CD4-positive, alpha-beta T cell treated with Interleukin-2 at 100 ng/mL for 4 hours (primary cell): ENCODE data around the gene FYCO1.
"Not testable (repeated sequence)": the region's sequence is repeated elsewhere in the genome, so short reads cannot be mapped to it uniquely, and the experiment has no call there.

Experiments
- DNase-seq: peaks from one replicate; pipeline ENCODE4 v3.0.0-alpha.2; 2020; ENCODE audit warnings: low spot score

The FYCO1 gene

DNA sequence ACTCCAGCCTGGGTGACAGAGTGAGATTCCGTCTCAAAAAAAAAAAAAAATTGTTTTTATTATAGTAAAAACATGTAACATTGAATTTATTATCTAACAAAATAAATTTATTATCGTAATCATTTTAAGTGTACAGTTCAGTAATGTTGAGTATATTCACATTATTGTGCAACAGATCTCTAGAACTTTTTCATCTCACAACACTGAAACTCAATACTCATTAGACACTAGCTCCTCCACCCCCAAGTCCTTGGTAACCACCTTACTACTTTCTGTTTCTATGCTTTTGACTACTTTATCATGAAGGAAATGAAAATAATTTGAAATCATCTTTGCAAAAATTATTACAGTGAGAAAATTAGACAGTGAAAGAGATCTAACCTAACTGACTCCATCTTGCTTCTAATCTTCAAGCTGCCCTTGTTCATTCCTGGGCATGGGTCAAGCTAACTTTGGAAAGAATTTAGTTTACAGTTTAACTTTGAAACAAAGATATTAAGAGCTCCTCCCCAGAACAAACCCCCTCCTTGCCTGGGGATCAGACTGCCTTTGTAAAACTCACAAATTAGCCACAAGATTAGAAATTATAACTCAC, 15.0 kb upstream of the FYCO1 start:
- no peak for DNase-seq

DNA sequence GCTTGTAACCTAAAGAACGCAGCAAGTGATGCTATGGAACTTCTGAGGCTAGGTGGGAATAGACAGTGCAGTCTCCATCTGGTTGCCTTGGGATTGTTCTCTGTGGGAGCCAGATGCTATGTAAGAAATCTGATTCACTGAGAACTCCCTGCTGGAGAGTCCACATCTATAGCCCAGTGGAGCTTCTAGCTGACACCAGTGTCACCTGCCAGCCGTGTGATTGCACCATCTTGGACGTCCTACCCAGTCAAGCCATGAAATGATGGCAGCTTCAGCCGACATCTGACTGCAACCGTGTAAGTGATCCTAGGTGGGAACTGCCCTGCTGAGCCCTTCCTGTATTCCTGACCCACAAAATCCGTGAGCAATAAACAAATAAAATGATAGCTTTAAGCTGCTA, 12.4 kb upstream of the FYCO1 start:
- no peak for DNase-seq

DNA sequence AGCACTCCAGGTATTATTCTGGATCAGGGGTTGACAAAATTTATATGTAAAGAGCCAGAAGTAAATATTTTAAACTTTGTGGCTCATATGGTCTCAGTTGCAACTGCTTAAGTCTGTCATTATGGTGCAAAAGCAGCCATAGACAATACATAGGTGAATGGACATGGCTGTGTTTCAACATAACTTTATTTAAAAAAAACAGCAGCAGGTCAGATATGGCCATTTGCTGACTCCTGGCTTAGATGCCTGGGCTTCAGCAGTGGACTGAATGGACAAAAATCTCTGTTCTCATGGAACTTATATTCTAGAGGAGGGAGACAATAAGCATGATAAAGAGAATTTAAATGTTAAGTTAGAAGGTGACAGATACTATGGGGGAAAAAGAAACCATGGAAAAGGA, 11.7 kb upstream of the FYCO1 start:
- DNase-seq: no peak

DNA sequence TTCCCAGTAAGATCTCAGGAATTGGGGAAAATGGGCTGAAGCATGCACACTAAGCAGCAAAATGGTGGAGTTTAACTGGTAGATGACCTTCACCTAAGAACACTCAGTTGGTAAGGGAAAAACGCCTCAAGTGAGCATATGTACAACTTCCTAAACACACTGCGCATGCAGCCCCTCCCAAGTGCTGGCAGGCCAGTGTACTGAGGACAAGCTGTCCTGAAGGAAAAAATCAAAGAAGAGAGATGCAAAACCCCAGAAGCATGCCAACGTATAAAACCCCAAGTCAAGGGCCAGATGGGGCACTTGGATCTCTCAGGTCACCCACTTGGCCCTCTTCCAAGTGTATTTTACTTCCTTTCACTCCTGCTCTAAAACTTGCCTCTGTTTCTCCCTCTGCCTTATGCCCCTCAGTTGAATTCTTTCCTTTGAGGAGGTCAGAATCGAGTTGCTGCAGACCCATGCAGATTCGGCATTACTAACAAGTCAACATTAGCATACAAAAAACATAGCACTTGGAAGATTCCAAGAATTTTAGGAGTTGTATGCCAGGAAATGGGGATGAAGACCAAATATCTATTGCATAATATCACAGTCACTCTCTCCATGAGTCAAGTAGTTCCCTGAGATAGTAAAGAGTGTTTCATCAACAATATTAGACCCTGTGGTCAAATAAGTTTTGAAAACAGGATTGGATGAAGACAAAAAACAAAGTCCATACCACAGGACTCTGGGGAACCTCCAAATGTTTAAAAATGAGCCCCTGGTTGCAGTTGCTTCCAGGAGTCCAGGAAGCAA, 10.8 kb upstream of the FYCO1 start:
- no peak for DNase-seq

DNA sequence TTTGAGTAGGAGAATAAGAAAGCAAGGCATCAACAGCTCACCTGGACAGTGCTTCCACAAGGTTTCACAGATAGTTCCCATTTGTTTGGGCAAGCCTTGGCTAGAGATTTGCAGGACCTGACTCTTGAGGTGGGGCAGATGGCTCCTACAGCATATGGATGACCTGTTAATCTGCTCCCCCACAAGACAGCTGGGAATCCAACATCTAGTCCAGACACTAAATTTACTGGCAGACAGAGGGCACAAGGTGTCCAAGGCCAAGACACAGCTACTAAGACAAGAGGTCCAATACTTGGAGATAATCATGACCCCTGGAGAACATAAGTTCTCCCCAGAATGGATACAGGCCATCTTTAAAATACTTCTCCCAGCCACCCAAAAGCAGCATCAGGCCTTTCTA, 8.1 kb upstream of the FYCO1 start:
- DNase-seq: not testable (repeated sequence)

DNA sequence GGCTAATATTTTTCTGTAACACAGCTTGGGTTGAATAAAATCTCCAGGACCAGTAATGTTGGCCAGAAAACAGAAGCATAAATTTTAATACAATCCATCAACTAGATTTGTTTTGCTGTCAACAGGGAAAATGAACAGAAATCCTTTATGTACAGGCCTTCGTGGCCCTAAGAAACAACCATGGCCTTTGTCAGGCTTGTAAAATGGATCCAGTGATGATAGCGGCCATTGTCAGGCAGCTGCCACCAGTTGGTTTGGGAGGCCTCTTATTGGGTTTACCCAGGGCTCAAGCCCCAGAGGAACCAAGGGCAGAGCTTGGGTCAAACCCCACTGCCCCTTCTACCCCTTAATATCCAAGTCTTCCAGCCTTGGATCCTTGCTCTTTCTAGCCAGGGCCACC, 5.6 kb upstream of the FYCO1 start:
- no peak for DNase-seq

DNA sequence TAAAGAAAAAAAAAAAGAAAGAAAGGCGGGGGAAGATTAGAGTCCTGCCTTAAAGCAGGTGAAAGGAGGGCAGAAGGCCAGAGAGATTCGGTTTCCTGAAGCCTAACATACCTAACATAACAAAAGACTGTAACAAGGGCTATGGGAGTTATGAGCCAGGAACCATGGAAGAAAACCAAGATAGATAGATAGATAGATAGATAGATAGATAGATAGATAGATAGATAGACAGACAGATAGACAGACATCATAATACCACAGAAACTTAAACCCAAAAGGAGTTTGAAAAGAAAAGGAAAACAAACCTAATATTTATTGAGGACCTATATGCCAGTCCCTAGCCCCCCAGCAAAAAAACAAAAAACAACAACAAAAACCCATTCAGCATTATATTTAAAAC, 2.3 kb upstream of the FYCO1 start:
- no peak for DNase-seq

DNA sequence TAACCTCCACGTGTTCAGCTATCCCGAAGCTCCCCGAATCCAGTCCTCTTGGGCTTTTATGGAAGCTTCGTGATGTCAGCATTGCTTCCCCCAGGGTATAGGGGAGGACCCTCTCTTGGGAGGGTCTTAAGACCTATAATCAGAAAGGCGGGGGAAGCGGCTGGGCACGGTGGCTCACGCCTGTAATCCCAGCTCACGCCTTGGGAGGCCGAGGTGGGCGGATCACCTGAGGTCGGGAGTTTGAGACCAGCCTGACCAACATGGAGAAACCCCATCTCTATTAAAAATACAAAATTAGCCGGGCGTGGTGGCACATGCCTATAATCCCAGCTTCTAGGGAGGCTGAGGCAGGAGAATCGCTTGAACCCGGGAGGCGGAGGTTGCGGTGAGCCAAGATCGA, 1.9 kb upstream of the FYCO1 start:
- not testable (repeated sequence) for DNase-seq

DNA sequence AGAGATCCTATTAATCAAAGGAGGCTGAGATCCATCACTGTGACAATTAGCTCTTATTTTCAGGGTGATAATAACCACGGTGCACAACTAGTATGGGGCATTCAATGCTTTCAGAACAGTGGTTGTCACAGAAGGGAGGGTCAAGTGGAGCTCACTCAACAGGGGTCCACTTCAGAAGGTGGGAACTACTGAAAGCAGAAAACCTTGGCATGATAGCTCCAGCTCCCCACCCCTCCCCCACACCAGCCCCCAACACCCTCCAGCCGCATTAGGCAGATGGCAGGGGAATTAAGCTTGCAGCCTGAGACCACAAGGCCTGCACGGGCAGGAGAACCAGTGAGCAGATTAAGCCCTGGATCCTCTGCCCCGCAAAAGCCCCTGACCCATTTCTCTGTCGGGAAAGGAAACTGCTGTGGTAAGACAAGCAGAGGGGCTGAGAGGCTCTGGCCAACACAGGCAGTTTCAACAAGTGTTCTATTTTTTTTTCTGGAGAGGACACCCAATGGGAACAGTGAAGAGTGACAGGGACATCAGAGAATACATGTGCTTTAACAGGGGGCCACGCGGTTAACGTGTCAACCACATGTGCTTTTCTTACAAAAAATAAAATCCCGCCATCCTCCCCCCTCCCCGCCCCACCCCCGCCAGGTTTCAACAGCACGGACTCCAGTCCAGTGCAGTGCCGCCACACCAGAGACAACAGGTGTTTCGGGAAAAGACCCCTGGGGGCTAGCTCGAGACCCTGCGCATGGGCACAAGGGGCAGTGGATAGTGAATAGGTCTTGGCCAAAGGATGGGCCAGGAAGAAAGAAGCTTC, 997 bp downstream of the FYCO1 start:
- peak; percentile 60 for DNase-seq

DNA sequence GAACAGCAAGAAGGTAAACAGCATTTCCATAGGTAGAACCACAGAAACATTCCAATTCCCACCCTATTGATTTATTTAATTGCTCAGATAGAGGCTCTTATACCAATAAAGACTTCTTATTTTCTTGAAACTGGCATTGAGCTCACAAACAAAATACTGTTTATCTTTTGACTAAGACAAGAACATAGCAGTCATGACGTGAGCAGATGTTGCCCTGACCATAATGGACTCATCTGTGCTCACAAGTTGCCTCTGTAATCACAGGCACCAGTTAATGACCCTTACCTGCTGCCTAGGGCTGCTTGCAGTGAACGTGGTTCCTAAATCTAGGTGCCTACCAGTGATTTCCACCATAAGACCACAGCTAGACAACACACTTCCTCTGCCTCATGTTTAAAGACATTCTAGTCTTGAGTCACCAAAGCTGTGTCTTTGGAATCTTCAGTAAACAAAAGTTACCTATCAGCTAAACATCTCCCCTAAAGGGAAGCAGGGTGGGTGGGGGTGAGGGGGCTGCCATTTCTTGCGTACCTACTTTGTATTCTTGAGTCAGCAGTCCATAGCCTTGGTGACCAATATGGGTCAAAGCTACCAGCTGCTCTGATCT, 2.1 kb downstream of the FYCO1 start:
- peak; percentile 74 for DNase-seq

DNA sequence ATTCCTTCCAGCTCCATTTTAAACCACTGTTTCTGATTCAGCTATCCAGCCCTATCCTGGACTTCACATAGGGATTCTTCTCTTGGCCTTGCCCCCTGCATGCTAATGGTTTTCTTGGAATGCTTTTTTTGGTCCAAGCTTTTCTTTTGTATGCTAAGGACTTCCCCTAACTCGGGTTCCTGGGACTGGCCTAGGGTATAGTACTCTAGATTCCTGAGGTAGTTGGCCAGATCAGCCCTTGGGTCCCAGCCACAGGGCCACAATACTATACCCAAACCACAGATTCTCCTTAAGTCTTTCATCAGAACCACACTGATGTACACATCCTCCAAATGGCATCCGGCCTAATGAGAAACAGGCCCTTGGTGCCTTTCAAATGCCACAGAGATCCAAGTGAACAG, 2.8 kb downstream of the FYCO1 start:
- no peak for DNase-seq

DNA sequence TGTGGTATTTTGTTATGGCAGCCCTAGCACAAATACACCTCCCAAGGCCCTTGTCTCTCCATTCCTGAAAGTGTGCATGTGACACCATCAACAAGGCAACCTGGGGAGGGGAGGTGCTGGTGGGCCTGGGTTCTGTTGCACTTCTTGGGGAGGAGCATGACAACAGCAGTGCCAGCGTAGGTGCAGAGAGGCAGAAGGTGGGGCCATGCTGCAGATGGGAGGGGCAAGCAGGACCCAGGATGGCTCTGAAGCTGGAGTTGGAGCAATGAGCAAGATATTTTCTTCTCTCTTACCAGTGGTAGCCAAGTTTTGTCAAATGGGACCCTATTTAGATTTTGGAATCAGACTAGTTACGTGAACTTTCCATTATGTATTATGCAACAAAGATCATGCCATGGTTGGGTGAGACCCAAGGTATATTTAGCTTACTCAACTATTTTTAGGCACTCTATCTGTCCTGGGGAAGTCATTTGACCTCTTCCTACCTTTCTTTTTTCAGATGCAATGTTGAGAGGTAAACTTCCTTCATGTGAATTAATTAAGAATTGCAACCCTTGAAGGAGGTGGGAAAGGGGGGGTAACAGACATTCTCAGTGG, 3.4 kb downstream of the FYCO1 start:
- no peak for DNase-seq

DNA sequence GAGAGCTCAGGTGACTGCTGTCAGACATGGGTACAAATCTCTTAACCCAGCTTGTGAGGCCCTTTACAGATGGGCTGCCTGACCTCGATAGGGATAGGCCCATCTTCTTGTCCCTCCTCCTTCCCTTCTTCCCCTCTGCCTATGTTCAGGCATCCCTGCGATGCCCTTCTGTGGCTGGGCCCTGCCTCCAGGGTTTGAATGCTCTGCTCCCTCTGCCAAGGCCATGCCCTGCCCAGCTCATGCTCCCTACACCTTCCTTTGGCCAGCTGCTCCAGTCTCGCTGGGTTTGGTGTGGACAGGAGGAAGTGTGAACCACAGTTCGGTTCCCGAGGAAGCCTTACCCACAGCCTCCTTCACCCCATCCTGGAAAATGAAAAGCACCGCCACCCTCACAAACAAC, 4.3 kb downstream of the FYCO1 start:
- no peak for DNase-seq

DNA sequence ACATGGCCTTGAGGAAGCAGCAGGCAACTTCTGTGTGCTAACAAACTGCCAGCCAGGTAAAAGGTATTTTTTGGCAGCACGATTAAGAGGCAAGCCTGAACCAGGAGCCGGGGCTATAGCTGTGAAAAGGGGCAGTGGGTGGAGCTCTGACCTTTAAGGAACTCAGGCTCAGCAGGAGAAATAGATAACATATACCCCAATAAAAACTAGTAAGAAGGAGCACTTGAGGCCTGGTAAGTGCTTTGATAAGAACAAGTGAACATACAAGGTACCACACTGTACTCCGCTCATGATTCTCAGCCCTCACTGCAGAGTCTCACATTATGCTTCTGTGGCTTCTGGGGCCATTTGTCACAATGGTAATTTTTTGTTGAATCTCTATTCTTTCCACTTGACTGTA, 5.4 kb downstream of the FYCO1 start:
- DNase-seq: no peak

DNA sequence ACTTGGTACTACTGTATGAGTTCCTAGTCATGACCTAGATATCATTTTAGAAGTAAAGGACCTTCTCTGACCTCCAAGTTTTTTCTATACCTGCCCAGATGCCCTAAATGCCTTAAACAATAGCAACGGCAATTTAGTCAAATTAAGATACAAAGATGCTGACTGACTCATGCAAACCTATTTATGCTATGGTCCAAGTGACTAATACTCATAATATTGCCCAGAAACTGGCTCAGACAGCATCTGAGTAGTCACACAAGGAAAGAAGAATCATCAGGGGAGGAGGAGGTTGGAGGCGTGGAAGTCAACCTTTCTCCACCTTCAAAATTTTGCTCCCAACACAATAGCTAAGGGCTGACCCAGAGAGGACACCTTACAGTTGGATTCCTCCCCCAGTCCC, 6.8 kb downstream of the FYCO1 start:
- DNase-seq: peak; percentile 37

DNA sequence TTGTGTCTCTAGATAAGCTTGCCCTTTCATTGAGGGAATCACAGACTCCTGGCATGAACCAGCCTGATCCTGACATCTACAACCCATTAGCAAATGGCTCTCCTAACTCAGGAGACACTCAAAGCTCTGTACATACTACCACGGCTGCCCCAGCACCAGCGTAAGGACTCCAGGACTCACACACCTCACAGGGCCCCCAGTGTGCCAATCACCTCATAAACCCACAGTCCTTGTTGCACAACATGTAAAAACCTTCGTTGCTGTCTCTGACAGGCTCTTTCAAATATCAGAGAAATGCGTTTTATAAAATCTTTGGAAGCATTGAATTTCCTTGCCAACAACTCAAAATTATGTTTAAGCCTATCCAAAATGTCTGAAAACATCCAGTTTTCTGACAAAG, 7.3 kb downstream of the FYCO1 start:
- DNase-seq: no peak

DNA sequence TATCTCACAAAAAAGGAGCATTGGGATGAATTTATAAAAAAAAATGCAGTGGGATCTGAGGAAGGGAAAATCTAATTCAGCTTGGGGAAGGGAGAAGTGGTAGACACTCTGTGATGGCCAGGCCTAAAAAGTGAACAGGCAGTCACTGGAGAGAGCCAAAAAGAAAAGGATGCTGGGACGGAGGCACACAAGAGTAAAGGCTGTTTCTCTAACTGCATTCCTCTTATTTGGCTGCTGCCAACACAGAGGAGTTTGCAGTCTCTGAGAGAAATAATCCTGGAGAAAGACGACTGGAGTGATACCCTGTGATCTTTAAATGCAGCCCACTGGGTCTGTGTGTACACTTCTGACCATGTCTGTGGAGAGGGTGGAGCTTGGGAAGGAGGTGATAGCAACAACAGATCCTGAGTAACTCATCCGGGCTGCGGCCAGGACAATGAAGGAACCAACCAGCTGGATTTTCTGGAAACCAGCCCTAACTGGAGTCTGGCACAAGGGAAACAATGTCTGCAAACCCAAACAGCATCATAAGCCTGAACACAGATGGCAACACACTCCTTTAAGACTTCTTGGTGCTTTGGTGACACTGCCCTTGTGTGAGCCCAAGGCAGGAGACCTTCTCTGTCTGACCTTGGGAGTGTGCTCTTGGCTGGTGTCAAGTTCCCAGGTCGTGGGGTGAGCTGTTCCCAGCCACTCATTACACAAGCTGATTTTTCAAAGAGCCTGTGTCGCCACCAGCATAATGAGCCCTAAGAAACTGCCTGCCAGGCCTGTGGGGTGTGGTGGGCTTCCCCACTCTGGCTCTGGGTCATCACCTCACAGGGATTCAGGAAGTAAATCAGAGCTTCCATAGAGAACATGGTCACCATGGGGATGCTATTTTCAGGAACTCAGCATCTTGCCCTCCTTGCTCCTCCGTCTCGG, 8.0 kb downstream of the FYCO1 start:
- DNase-seq: no peak

DNA sequence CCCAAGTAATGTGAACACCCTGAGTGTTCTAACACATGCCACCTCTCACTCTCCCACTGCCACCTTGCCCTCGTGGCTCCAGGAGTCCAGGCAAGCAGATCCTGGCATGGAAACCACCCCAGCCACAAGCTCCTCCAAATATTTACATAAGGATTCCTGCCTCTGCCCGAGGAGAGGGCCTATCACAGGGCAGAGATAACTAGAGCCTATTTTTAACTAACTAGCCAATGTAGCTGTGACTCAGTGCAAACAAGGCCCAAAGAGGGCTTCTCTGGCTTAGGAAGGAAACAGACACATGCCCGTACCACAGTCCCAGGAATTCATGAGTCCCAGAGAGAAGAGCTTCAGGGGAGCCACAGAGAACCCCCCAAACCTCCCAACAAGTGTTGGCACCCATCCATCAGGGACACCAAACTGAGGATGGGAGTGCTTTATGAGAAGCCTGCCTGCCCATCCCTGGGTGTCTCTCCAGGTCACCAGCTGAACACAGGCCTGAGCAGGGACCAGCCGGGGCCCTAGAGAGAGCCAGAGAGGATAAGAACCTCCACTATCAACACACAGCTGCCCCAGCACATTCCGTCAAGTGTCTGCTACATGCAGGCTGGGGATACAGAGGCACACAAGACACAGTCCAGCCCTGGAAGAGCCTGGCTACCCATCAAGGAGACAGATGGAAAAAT, 9.2 kb downstream of the FYCO1 start:
- no peak for DNase-seq

DNA sequence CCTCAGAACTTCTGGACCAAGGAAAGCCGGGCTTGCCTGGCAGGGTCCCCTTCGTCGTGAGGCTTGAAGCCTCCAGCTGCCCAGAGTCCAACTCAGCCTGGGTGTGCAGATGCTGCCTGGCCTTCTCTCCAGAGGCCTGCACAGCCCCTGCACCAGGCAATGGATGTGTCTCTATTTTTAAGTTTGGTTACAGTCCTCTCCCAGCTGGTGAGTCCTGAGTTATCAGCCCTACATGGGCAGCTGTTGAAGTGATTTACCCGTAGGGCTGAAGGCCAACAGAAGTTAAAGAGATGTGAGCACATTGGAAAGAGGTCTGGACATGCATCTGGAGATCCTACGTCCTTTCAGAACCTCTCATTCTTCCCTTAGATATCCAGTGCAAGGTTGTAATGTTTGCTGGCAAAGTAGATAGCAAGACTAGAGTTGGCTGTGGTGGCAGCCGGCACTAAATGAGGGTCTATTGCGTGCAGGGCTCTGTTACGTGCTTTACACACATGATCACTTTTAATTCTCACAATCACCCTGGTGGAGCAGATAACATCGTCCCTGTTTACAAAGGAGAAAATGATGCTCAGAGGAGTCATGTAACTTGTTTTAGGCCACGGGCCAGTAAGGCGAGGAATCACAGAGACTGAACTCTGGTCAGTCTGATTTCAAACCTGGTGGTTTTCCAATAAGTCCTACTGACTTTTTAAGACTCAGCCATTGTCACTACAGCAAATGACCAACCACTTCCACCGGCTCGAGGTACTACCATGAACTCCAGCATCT, 9.9 kb downstream of the FYCO1 start:
- DNase-seq: no peak
